Activated naive CD8-positive, alpha-beta T cell (primary cell): ENCODE measurements around the gene THSD4.

ENCODE experiments used
- H3K27ac Mint-ChIP-seq: one replicate; pipeline ENCODE4 v1.8.0; 2021; ENCODE audit warnings: mixed read lengths
- H3K27me3 Mint-ChIP-seq: one replicate; pipeline ENCODE4 v1.8.0; 2021; ENCODE audit warnings: mixed read lengths
- H3K36me3 Mint-ChIP-seq: one replicate; pipeline ENCODE4 v1.8.0; 2021; ENCODE audit warnings: mixed read lengths
- H3K4me1 Mint-ChIP-seq: one replicate; pipeline ENCODE4 v1.8.0; 2021; ENCODE audit warnings: low read depth, mixed read lengths
- H3K4me3 Mint-ChIP-seq: one replicate; pipeline ENCODE4 v1.8.0; 2021; ENCODE audit warnings: mild to moderate bottlenecking, mixed read lengths
- H3K9me3 Mint-ChIP-seq: one replicate; pipeline ENCODE4 v1.8.0; 2021; ENCODE audit warnings: low read depth, mixed read lengths

The THSD4 gene

GRCh38 chr15:71687902-71688508, 572.7 kb downstream of the THSD4 start:
- Mint-ChIP-seq H3K27ac (no peak overlapping the region), H3K27me3 (peaks cover 27% of the 10 kb centered on the region), H3K4me3 (no peak overlapping the region), H3K9me3 (peaks cover 8% of the 10 kb centered on the region), H3K4me1 (peaks cover 3% of the 10 kb centered on the region), H3K36me3 (no peaks in the 10 kb centered on the region)

GRCh38 chr15:71688509-71689094, 573.3 kb downstream of the THSD4 start:
- Mint-ChIP-seq H3K4me1 (peaks cover 3% of the 10 kb centered on the region), H3K9me3 (peaks cover 8% of the 10 kb centered on the region), H3K27me3 (peaks cover 23% of the 10 kb centered on the region), H3K4me3 (no peak overlapping the region), H3K27ac (no peak overlapping the region), H3K36me3 (no peaks in the 10 kb centered on the region)

GRCh38 chr15:71691081-71691457, 575.8 kb downstream of the THSD4 start:
- H3K4me3 Mint-ChIP-seq, result no peak overlapping the region
- no peaks in the 10 kb centered on the region for H3K36me3 Mint-ChIP-seq
- peaks cover 30% of the 10 kb centered on the region for H3K27me3 Mint-ChIP-seq
- H3K9me3 Mint-ChIP-seq, result peaks cover 8% of the 10 kb centered on the region
- no peaks in the 10 kb centered on the region for H3K4me1 Mint-ChIP-seq
- no peak overlapping the region for H3K27ac Mint-ChIP-seq

GRCh38 chr15:71691458-71692417, 576.5 kb downstream of the THSD4 start:
- Mint-ChIP-seq H3K9me3 (peaks cover 8% of the 10 kb centered on the region), H3K4me3 (no peak overlapping the region), H3K27ac (no peak overlapping the region), H3K4me1 (no peaks in the 10 kb centered on the region), H3K27me3 (peaks cover 27% of the 10 kb centered on the region), H3K36me3 (no peaks in the 10 kb centered on the region)

- Mint-ChIP-seq H3K36me3 (no peaks in the 10 kb centered on the region), H3K4me3 (no peak overlapping the region), H3K27me3 (peaks cover 15% of the 10 kb centered on the region), H3K9me3 (no peaks in the 10 kb centered on the region), H3K27ac (no peak overlapping the region), H3K4me1 (no peaks in the 10 kb centered on the region)
Measured at GRCh38 chr15:71697236-71697635, 582.0 kb downstream of the THSD4 start.

GRCh38 chr15:71698030-71698429, 582.8 kb downstream of the THSD4 start:
- Mint-ChIP-seq H3K36me3 (no peaks in the 10 kb centered on the region), H3K4me1 (no peaks in the 10 kb centered on the region), H3K9me3 (no peaks in the 10 kb centered on the region), H3K27ac (no peak overlapping the region), H3K4me3 (no peak overlapping the region), H3K27me3 (peaks cover 15% of the 10 kb centered on the region)

GRCh38 chr15:71698742-71699141, 583.5 kb downstream of the THSD4 start:
- H3K27ac Mint-ChIP-seq, result no peak overlapping the region
- H3K36me3 Mint-ChIP-seq, result no peaks in the 10 kb centered on the region
- H3K4me1 Mint-ChIP-seq, result no peaks in the 10 kb centered on the region
- H3K27me3 Mint-ChIP-seq, result peaks cover 16% of the 10 kb centered on the region
- H3K4me3 Mint-ChIP-seq, result no peak overlapping the region
- H3K9me3 Mint-ChIP-seq, result no peaks in the 10 kb centered on the region

- Mint-ChIP-seq H3K36me3 (no peaks in the 10 kb centered on the region), H3K27ac (no peak overlapping the region), H3K4me1 (no peaks in the 10 kb centered on the region), H3K4me3 (no peak overlapping the region), H3K27me3 (peaks cover 18% of the 10 kb centered on the region), H3K9me3 (no peaks in the 10 kb centered on the region)
Measured at GRCh38 chr15:71699977-71700376, 584.7 kb downstream of the THSD4 start.

- H3K36me3 Mint-ChIP-seq, result no peaks in the 10 kb centered on the region
- no peak overlapping the region for H3K27ac Mint-ChIP-seq
- no peak overlapping the region for H3K4me3 Mint-ChIP-seq
- peaks cover 21% of the 10 kb centered on the region for H3K27me3 Mint-ChIP-seq
- H3K9me3 Mint-ChIP-seq, result no peaks in the 10 kb centered on the region
- no peaks in the 10 kb centered on the region for H3K4me1 Mint-ChIP-seq
Measured at GRCh38 chr15:71701808-71702207, 586.5 kb downstream of the THSD4 start.

GRCh38 chr15:71702496-71702895, 587.2 kb downstream of the THSD4 start:
- Mint-ChIP-seq H3K36me3 (no peaks in the 10 kb centered on the region), H3K4me3 (no peak overlapping the region), H3K9me3 (no peaks in the 10 kb centered on the region), H3K4me1 (no peaks in the 10 kb centered on the region), H3K27me3 (peaks cover 20% of the 10 kb centered on the region), H3K27ac (no peak overlapping the region)

- H3K4me3 Mint-ChIP-seq, result no peak overlapping the region
- no peaks in the 10 kb centered on the region for H3K9me3 Mint-ChIP-seq
- H3K27ac Mint-ChIP-seq, result no peak overlapping the region
- peaks cover 18% of the 10 kb centered on the region for H3K27me3 Mint-ChIP-seq
- no peaks in the 10 kb centered on the region for H3K36me3 Mint-ChIP-seq
- no peaks in the 10 kb centered on the region for H3K4me1 Mint-ChIP-seq
Measured at GRCh38 chr15:71705151-71705550, 589.9 kb downstream of the THSD4 start.

- H3K9me3 Mint-ChIP-seq, result no peaks in the 10 kb centered on the region
- no peaks in the 10 kb centered on the region for H3K4me1 Mint-ChIP-seq
- H3K4me3 Mint-ChIP-seq, result no peak overlapping the region
- H3K36me3 Mint-ChIP-seq, result no peaks in the 10 kb centered on the region
- H3K27ac Mint-ChIP-seq, result no peak overlapping the region
- H3K27me3 Mint-ChIP-seq, result peaks cover 18% of the 10 kb centered on the region
Measured at GRCh38 chr15:71706461-71707229, 591.4 kb downstream of the THSD4 start.

- Mint-ChIP-seq H3K4me1 (no peaks in the 10 kb centered on the region), H3K4me3 (no peak overlapping the region)
Measured at GRCh38 chr15:71707230-71708050, 592.2 kb downstream of the THSD4 start.

GRCh38 chr15:71708051-71708429, 592.8 kb downstream of the THSD4 start:
- Mint-ChIP-seq H3K9me3 (no peaks in the 10 kb centered on the region), H3K36me3 (no peaks in the 10 kb centered on the region), H3K27ac (no peak overlapping the region), H3K4me3 (no peak overlapping the region), H3K27me3 (peaks cover 18% of the 10 kb centered on the region), H3K4me1 (no peaks in the 10 kb centered on the region)

More at GRCh38 chr15:71707230-71708050, 592.2 kb downstream of the THSD4 start:
- H3K27me3 Mint-ChIP-seq, result peaks cover 18% of the 10 kb centered on the region
- H3K36me3 Mint-ChIP-seq, result no peaks in the 10 kb centered on the region
- H3K9me3 Mint-ChIP-seq, result no peaks in the 10 kb centered on the region
- no peak overlapping the region for H3K27ac Mint-ChIP-seq
